Activated T-cell treated with anti-CD3 and anti-CD28 coated beads, Interleukin-2, amount 50 U/mL, for 48 hours (primary cell): Measurements from ENCODE around the gene CRYZL1.
"Not testable (repeated sequence)": the region's sequence is repeated elsewhere in the genome, so short reads cannot be mapped to it uniquely, and the experiment has no call there.

Experiments used
- DNase-seq, 2 experiments: peaks; one replicate each; pipeline ENCODE4 v3.0.0-alpha.2; 2020

The CRYZL1 gene

GRCh38 chr21:33622253-33622652 lies 19.3 kb downstream of the CRYZL1 start:
- no peak for DNase-seq

GRCh38 chr21:33619726-33620125 lies 21.8 kb downstream of the CRYZL1 start:
- DNase-seq: no peak

GRCh38 chr21:33618407-33618806 lies 23.1 kb downstream of the CRYZL1 start:
- no peak for DNase-seq

GRCh38 chr21:33617565-33617964 lies 24.0 kb downstream of the CRYZL1 start:
- not testable (repeated sequence) for DNase-seq

GRCh38 chr21:33611006-33611744 lies 30.4 kb downstream of the CRYZL1 start:
- DNase-seq: no peak

GRCh38 chr21:33608559-33608958 lies 33.0 kb downstream of the CRYZL1 start:
- no peak for DNase-seq

- DNase-seq: no peak
Observed at GRCh38 chr21:33598051-33598450, 43.5 kb downstream of the CRYZL1 start.

- DNase-seq: peak; percentile 91 to 94
Observed at GRCh38 chr21:33588485-33589335, 52.8 kb downstream of the CRYZL1 start, which contains the start of gene DONSON. DONSON (minus strand) TSS chr21:33588684; CDS start chr21:33588641, 43 bp downstream.

- DNase-seq: no peak
Observed at GRCh38 chr21:33587792-33588484, 53.6 kb downstream of the CRYZL1 start.

- DNase-seq: no peak
Observed at GRCh38 chr21:33586927-33587326, 54.6 kb downstream of the CRYZL1 start.

GRCh38 chr21:33584455-33584854 lies 57.1 kb downstream of the CRYZL1 start:
- no peak for DNase-seq

- DNase-seq: no peak
Observed at GRCh38 chr21:33578959-33579542, 62.5 kb downstream of the CRYZL1 start.

- DNase-seq: no peak
Observed at GRCh38 chr21:33578214-33578613, 63.3 kb downstream of the CRYZL1 start.

GRCh38 chr21:33576741-33577141 lies 64.8 kb downstream of the CRYZL1 start:
- not testable (repeated sequence) for DNase-seq

GRCh38 chr21:33572350-33572749 lies 69.2 kb downstream of the CRYZL1 start:
- no peak for DNase-seq

GRCh38 chr21:33569991-33570390 lies 71.5 kb downstream of the CRYZL1 start:
- no peak for DNase-seq

GRCh38 chr21:33568448-33568847 lies 73.1 kb downstream of the CRYZL1 start:
- DNase-seq: no peak

GRCh38 chr21:33567914-33568313 lies 73.6 kb downstream of the CRYZL1 start:
- DNase-seq: no peak

- DNase-seq: no peak
Observed at GRCh38 chr21:33566514-33566913, 75.0 kb downstream of the CRYZL1 start.

GRCh38 chr21:33562389-33562788 lies 79.2 kb downstream of the CRYZL1 start:
- no peak for DNase-seq

- no peak for DNase-seq
Observed at GRCh38 chr21:33561373-33561772, 80.2 kb downstream of the CRYZL1 start.

GRCh38 chr21:33560965-33561364 lies 80.6 kb downstream of the CRYZL1 start:
- no peak for DNase-seq

GRCh38 chr21:33559813-33560212 lies 81.7 kb downstream of the CRYZL1 start:
- DNase-seq: no peak
